Parathyroid adenoma (tissue), 2 donors: ENCODE measurements around the gene MOBP.

Experiments used
- H2AFZ ChIP-seq: fragments of 300-600 bp; sonication (generic); one replicate; pipeline ENCODE4 v1.7.0; 2017; ENCODE audit warnings: antibody characterized with exemption, mild to moderate bottlenecking
- H3K27ac ChIP-seq: fragments of 300-600 bp; sonication (generic); one replicate; pipeline ENCODE4 v1.7.0; 2017
- H3K27me3 ChIP-seq: fragments of 300-600 bp; sonication (generic); one replicate; pipeline ENCODE4 v1.7.0; 2017; ENCODE audit warnings: low read length; ENCODE audit not compliant: control insufficient read depth, insufficient read depth
- H3K36me3 ChIP-seq: fragments of 300-600 bp; sonication (generic); one replicate; pipeline ENCODE4 v1.7.0; 2017; ENCODE audit warnings: low read length; ENCODE audit not compliant: control insufficient read depth, insufficient read depth
- H3K4me1 ChIP-seq: fragments of 300-600 bp; sonication (generic); one replicate; pipeline ENCODE4 v1.7.0; 2017; ENCODE audit warnings: control low read depth
- H3K4me2 ChIP-seq: fragments of 300-600 bp; sonication (generic); one replicate; pipeline ENCODE4 v1.7.0; 2017; ENCODE audit warnings: low read length
- H3K4me3 ChIP-seq: fragments of 300-600 bp; sonication (generic); one replicate; pipeline ENCODE4 v1.7.0; 2017; ENCODE audit warnings: low read depth, low read length
- H3K79me2 ChIP-seq: fragments of 300-600 bp; sonication (generic); one replicate; pipeline ENCODE4 v1.7.0; 2017; ENCODE audit warnings: control low read depth
- H3K9ac ChIP-seq: fragments of 300-600 bp; sonication (generic); one replicate; pipeline ENCODE4 v1.7.0; 2017; ENCODE audit warnings: mild to moderate bottlenecking
- H3K9me3 ChIP-seq: fragments of 300-600 bp; sonication (generic); one replicate; pipeline ENCODE4 v1.7.0; 2017; ENCODE audit warnings: low read length; ENCODE audit not compliant: control insufficient read depth
- TF ChIP-seq, protein P1 (sequence below): fragments of 300-600 bp; sonication (generic); IDR thresholded peaks from one replicate; pipeline ENCODE4 v1.7.0; 2017; ENCODE audit warnings: antibody characterized with exemption, mild to moderate bottlenecking
- donor health status: primary hyperparathyroidism.

The MOBP gene

GRCh38 chr3:39542588-39542988 lies 75.1 kb downstream of the MOBP start:
- Histone ChIP-seq H3K9ac (no peak overlapping the region), H3K4me3 (no peak overlapping the region), H3K4me1 (no peaks in the 10 kb centered on the region), H2AFZ (peak overlapping the region; percentile 65), H3K4me2 (no peak overlapping the region), H3K9me3 (no peaks in the 10 kb centered on the region), H3K36me3 (no peaks in the 10 kb centered on the region), H3K79me2 (no peaks in the 10 kb centered on the region), H3K27ac (no peak overlapping the region), H3K27me3 (no peaks in the 10 kb centered on the region)
- TF ChIP-seq, protein P1, sequence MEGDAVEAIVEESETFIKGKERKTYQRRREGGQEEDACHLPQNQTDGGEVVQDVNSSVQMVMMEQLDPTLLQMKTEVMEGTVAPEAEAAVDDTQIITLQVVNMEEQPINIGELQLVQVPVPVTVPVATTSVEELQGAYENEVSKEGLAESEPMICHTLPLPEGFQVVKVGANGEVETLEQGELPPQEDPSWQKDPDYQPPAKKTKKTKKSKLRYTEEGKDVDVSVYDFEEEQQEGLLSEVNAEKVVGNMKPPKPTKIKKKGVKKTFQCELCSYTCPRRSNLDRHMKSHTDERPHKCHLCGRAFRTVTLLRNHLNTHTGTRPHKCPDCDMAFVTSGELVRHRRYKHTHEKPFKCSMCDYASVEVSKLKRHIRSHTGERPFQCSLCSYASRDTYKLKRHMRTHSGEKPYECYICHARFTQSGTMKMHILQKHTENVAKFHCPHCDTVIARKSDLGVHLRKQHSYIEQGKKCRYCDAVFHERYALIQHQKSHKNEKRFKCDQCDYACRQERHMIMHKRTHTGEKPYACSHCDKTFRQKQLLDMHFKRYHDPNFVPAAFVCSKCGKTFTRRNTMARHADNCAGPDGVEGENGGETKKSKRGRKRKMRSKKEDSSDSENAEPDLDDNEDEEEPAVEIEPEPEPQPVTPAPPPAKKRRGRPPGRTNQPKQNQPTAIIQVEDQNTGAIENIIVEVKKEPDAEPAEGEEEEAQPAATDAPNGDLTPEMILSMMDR: no peak

DNA sequence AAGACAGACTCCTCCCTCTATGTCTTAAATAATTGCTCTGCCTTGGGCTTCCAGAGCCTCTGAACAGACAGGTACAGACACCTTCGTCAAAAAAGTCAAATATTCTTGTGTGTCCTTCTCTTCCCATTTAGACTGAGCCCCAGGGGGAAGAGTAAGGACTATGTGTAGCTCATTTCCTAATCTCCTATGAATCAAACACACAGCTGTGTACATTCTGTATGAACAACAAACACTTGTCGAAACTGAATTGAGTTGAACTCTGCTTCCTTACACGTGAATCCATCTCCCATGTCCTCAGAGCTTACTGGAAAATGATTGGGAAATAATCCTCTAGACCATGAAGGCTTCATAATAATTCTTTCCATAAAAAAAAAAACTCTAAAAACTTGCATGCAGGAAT lies 80.8 kb downstream of the MOBP start:
- TF ChIP-seq, protein P1: no peak
- Histone ChIP-seq H3K4me1 (no peaks in the 10 kb centered on the region), H3K9ac (no peak overlapping the region), H3K4me3 (no peak overlapping the region), H3K9me3 (no peaks in the 10 kb centered on the region), H3K4me2 (no peak overlapping the region), H3K27me3 (no peaks in the 10 kb centered on the region), H2AFZ (no peak overlapping the region), H3K36me3 (no peaks in the 10 kb centered on the region), H3K27ac (no peak overlapping the region), H3K79me2 (no peaks in the 10 kb centered on the region)

- no peak overlapping the region for H2AFZ ChIP-seq
- no peaks in the 10 kb centered on the region for H3K9me3 ChIP-seq
- H3K9ac ChIP-seq: no peak overlapping the region
- H3K4me3 ChIP-seq: no peak overlapping the region
- no peaks in the 10 kb centered on the region for H3K79me2 ChIP-seq
- H3K4me1 ChIP-seq: no peaks in the 10 kb centered on the region
- TF ChIP-seq, protein P1: no peak
- no peak overlapping the region for H3K4me2 ChIP-seq
- no peak overlapping the region for H3K27ac ChIP-seq
- H3K27me3 ChIP-seq: no peaks in the 10 kb centered on the region
- no peaks in the 10 kb centered on the region for H3K36me3 ChIP-seq
Measured at GRCh38 chr3:39550354-39551051, 83.0 kb downstream of the MOBP start.
